GM12878 (cell line): ENCODE data around the gene AP5Z1.

Source experiments
- BHLHE40 ChIP-seq, 2 experiments: fragments of 450-650 bp in 1 of 2; IDR thresholded peaks; 2 replicates each; pipeline ENCODE4 v1.6.1; 2011 to 2017; ENCODE audit warnings: low read depth in 2 of 2, borderline replicate concordance in 1 of 2, improper control_type of control experiment in 1 of 2, low read length in 1 of 2, mild to moderate bottlenecking in 1 of 2
- KAT2A ChIP-seq: conservative IDR thresholded peaks from 2 replicates; pipeline ENCODE4 v1.6.1; 2011; ENCODE audit warnings: low read depth, low read length; ENCODE audit not compliant: control insufficient read depth
- KDM1A ChIP-seq: fragments of 200-600 bp; sonication (generic); IDR thresholded peaks from 2 replicates; pipeline ENCODE4 v1.6.1; 2016; ENCODE audit warnings: borderline replicate concordance
- NFYB ChIP-seq: IDR thresholded peaks from 2 replicates; pipeline ENCODE4 v1.6.1; 2011; ENCODE audit warnings: low read depth, mild to moderate bottlenecking, low read length, improper control_type of control experiment, moderate library complexity; ENCODE audit not compliant: insufficient read depth
- POLR2A ChIP-seq: IDR thresholded peaks from 2 replicates; pipeline ENCODE4 v1.6.1; 2011; ENCODE audit warnings: low read depth, mild to moderate bottlenecking, low read length
- TCF12 ChIP-seq: IDR thresholded peaks from 2 replicates; pipeline ENCODE4 v1.6.1; 2011; ENCODE audit warnings: low read depth, mild to moderate bottlenecking, low read length
- YY1 ChIP-seq: IDR thresholded peaks from 2 replicates; pipeline ENCODE4 v1.6.1; 2011; ENCODE audit warnings: low read depth, mild to moderate bottlenecking, low read length
- TF ChIP-seq, protein P1 (sequence below), 3 experiments: IDR thresholded peaks in 2 of 3; conservative IDR thresholded peaks in 1 of 3; 2 replicates each; pipeline ENCODE4 v1.5.1; 2011; ENCODE audit warnings: low read depth in 3 of 3, low read length in 3 of 3, mild to moderate bottlenecking in 3 of 3, control low read depth in 2 of 3, moderate library complexity in 2 of 3, inconsistent platforms in 1 of 3, mixed read lengths in 1 of 3; ENCODE audit not compliant: control insufficient read depth in 2 of 3, insufficient read depth in 1 of 3; ENCODE audit errors: extremely low read depth in 1 of 3

DNA sequence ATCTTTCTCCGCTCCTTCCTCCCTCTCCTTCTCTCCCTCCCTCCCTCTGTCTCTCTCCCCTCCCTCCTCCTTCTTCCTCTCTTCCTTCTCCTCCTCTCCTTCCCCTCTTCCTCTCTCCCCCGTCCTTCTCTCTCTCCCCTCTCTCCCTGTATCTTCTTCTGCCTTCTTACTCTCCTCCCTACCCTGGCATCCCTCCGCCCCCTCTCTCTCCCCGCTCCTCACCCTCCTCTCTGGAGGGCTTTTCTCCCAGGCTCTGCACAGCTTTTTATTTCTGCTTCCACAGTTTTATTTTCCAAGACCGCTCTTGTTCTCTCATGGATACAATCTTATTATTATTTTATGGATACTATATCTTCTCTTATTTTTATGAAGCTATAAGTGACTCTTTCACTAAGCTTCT, 32.6 kb downstream of the AP5Z1 start:
- TF ChIP-seq, protein P1, sequence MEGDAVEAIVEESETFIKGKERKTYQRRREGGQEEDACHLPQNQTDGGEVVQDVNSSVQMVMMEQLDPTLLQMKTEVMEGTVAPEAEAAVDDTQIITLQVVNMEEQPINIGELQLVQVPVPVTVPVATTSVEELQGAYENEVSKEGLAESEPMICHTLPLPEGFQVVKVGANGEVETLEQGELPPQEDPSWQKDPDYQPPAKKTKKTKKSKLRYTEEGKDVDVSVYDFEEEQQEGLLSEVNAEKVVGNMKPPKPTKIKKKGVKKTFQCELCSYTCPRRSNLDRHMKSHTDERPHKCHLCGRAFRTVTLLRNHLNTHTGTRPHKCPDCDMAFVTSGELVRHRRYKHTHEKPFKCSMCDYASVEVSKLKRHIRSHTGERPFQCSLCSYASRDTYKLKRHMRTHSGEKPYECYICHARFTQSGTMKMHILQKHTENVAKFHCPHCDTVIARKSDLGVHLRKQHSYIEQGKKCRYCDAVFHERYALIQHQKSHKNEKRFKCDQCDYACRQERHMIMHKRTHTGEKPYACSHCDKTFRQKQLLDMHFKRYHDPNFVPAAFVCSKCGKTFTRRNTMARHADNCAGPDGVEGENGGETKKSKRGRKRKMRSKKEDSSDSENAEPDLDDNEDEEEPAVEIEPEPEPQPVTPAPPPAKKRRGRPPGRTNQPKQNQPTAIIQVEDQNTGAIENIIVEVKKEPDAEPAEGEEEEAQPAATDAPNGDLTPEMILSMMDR (IDR thresholded peaks at IDR 0.05 in 2 of 3, conservative IDR thresholded peaks at IDR 0.05 in 1 of 3; ENCODE audit: control insufficient read depth in 2 of 3, extremely low read depth in 1 of 3, insufficient read depth in 1 of 3, low read depth in 3 of 3, low read length in 3 of 3) = no peak
- TF ChIP-seq POLR2A (no peak), KAT2A (no peak), TCF12 (no peak), KDM1A (no peak), YY1 (no peak), BHLHE40 (IDR thresholded peaks at IDR 0.05; ENCODE audit: borderline replicate concordance in 1 of 2, low read depth in 2 of 2, low read length in 1 of 2) (no peak), NFYB (no peak)
